GM12892 (cell line): Measurements from ENCODE around the gene RASAL3.

Source experiments
- POLR2A ChIP-seq: IDR thresholded peaks from 2 replicates; pipeline ENCODE4 v1.6.1; 2011; ENCODE audit warnings: low read depth, low read length, control low read depth
- POLR2AphosphoS5 ChIP-seq: IDR thresholded peaks from 2 replicates; pipeline ENCODE4 v1.6.1; 2011; ENCODE audit warnings: low read depth, low read length, control low read depth

GRCh38 chr19:15443325-15443724 lies 21.0 kb downstream of the RASAL3 start:
- TF ChIP-seq POLR2A (no peak), POLR2AphosphoS5 (no peak)
